D721Med (cell line): ENCODE measurements around the gene DBNDD1.
"Not testable (repeated sequence)": the region's sequence is repeated elsewhere in the genome, so short reads cannot be mapped to it uniquely, and the experiment has no call there.

Experiments used
- DNase-seq: peaks from one replicate; pipeline ENCODE4 v3.0.0; 2011; ENCODE audit warnings: low spot score; ENCODE audit not compliant: insufficient read length
- FAIRE-seq: peaks from 2 replicates; lab custom pipeline; 2011; peaks lifted over from hg19 to GRCh38; lab: Jason Lieb, UNC
- TF ChIP-seq, protein P1 (sequence below): IDR thresholded peaks from 2 replicates; pipeline ENCODE4 v1.5.1; 2012; ENCODE audit warnings: mild to moderate bottlenecking, control low read depth; ENCODE audit not compliant: insufficient read depth; ENCODE audit errors: missing control alignments

The DBNDD1 gene

DNA sequence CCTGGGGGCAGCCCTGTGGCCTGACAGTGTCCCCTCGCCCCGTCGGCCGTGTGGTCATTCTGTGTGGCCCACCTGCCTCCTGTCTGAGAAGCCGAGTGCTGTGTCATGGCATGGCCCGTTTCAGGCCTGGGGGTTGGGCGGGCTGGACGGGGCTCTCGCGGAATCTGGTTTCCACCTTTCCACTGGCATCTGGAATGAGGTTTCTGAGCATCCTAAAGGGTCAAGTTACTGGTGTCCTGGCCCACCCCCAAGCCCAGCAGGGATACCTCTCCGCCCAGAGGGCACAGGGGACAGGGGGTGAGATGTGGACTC lies 7.8 kb downstream of the DBNDD1 start:
- no peak for DNase-seq
- no peak for FAIRE-seq
- TF ChIP-seq, protein P1, sequence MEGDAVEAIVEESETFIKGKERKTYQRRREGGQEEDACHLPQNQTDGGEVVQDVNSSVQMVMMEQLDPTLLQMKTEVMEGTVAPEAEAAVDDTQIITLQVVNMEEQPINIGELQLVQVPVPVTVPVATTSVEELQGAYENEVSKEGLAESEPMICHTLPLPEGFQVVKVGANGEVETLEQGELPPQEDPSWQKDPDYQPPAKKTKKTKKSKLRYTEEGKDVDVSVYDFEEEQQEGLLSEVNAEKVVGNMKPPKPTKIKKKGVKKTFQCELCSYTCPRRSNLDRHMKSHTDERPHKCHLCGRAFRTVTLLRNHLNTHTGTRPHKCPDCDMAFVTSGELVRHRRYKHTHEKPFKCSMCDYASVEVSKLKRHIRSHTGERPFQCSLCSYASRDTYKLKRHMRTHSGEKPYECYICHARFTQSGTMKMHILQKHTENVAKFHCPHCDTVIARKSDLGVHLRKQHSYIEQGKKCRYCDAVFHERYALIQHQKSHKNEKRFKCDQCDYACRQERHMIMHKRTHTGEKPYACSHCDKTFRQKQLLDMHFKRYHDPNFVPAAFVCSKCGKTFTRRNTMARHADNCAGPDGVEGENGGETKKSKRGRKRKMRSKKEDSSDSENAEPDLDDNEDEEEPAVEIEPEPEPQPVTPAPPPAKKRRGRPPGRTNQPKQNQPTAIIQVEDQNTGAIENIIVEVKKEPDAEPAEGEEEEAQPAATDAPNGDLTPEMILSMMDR, result no peak

DNA sequence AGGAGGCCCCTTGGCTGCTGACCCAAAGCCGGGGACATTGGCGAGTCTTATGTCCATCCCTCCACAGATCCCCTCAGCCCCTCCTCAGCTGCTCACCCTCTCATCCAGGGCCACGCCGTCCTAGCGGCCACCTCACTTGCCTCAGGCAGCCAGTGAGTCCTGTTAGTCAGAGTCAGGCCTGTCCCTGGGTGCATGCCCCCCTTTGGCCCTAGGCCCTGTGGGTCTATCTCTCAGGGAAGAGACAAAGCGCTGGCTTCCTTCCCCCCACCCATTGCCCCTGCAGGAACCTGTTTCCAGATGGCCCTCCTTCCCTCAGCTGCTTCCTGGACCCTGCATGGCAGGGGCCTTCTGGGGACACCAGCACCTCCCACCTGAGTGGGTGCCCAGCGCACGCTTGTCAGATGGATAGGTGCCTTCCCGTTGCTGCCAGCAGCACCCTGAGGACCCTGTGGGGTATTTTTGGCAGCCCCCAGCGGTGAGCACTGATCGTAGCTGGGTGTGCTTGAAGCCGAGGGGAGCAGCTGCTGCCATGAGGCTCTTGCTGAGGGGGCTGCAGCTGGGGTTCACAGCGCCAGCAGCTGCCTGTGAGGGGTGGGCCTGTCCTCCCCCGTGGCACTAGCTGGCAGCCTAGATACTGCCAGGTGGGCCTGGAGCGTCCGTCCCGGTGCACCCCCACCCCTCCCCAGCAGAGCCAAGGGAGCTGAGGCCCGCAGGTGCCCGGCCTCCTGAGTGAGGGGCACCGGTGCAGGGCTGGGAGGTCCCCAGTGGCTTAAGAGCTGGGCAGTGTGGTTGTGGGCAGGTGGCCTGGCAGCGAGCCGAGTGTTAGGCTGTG lies 8.4 kb downstream of the DBNDD1 start:
- FAIRE-seq (no peak), DNase-seq (no peak)
- TF ChIP-seq, protein P1, result no peak

DNA sequence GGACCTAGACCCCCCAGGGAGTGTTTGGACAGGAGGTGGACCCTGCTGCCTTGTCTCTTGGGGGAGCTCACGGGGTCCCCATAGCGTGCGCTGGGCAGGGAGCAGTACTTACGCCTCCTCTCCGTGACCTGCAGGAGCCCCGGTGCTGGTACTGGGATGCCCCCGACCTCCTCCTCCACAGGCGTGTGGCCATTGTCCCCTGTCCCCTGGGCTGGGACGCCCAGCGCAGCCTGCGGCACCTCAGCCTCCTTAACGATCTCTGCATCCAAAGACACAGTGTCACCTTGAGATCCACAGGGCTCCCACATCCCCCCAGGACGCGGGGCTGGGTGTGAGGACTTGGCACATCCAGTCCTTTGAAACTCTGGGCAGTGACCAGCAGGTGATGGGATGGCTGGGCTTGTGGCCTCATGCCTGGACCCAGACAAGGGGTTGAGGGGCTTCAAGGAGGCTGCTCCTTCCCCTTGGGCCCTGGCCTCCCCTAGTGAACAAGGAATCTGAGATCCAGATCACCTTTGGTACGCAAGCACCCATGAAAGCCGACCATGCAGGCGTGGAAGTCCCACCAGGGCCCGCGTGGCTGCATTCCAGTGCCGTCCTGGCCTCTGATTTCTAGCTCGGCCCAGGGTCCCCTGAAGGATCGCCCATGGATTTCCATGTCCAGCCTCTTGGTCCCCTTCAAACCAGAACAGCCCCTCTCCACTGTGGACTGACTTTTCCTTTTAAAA lies 9.9 kb downstream of the DBNDD1 start:
- TF ChIP-seq, protein P1, result no peak
- FAIRE-seq, result no peak
- no peak for DNase-seq

DNA sequence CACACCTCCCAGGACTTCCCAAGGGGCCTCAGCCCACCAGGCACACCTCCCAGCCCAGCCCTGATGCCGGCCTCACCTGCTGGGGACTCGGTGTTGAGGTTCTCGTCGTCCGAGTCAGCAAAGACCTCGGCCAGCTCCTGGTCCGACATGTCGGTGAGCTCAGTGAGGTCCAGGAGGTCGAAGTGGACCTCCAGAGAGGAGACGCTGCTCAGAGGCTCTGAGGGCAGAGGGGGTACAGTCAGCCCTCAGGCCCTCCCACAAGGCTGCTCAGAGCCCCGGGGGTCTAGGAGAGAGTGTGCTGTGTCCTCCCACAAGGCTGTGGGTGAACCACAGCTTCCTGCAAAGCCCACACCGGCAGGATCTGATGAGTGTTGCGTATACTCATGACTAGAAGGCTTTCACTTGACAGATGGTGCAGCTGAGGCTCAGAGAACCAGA lies 10.5 kb downstream of the DBNDD1 start:
- no peak for FAIRE-seq
- DNase-seq, result no peak
- TF ChIP-seq, protein P1, result no peak

DNA sequence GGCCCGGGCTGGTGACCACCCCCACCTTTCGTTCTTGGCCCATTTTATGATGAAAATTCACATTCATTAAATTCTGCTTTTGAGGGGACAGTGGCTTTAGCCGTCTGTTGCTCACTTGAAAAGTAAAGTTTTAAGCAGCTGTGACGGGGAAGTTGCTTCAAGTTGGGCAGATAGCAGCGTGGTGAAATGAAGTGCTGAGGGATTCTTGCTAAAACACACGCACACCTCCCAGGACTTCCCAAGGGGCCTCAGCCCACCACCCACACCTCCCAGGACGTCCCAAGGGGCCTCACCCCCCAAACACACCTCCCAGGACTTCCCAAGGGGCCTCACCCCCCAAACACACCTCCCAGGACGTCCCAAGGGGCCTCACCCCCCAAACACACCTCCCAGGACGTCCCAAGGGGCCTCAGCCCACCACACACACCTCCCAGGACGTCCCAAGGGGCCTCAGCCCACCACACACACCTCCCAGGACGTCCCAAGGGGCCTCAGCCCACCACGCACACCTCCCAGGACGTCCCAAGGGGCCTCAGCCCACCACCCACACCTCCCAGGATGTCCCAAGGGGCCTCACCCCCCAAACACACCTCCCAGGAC lies 11.5 kb downstream of the DBNDD1 start:
- DNase-seq, FAIRE-seq: not testable (repeated sequence)

DNA sequence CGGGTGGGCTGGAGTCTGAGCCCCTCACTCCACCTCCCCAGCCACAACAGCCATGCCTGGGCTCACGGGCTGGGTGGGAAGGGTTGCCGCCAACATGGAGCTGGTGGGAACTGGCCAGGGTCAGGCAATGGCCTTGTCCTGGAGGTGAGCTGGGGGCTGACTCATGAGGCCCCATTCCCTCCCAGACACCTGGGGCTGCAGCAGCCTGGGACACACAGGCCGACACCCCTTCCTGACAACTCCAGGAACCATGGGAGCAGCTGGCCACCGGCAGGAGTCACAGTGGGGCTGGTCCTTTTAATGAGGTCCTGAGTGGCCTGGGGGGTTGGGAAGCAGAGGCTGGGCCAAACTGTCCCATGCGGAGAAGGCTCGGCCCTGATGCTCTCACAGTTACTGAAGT lies 12.2 kb downstream of the DBNDD1 start:
- TF ChIP-seq, protein P1, result no peak
- DNase-seq (no peak), FAIRE-seq (no peak)

DNA sequence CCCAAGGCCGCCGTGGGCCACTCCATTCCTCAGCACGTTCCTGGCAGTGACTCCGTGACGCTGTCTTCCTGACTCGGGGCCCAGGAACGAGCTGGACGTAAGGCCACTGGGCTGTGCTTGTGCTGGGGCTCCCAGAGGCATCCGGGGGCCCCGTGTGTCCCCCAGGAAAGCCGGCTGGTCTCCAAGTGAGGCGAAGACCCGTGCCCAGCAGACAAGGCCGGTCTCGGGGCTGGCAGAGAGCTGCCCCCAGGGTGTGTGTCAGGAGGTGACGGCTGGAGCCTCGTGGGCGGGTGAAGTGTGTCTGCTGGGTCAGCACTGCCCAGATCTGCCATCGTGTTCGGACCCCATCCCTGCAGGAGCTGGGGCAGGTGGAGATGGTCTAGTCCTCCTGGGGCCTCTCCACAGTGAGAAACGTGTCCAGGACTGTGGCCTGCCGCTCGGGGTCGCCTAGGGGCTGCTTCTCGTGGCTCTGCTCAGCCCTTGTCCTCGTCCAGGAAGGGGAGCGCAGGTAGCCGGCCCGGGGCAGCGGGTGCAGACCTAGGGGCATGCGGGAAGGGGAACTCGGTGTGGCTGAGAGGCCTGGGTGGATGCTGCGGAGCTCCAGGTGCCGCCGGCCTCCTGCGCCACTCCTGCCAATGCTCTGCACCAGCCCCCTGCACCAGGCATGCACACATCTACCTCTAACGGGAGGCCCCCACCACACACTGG lies 13.1 kb downstream of the DBNDD1 start:
- TF ChIP-seq, protein P1, result no peak
- no peak for FAIRE-seq
- DNase-seq, result no peak
